H1 (cell line): ENCODE results near the gene SCNN1A.

Experiments used
- CBX8 ChIP-seq: fragments of 300-800, 300-1000 bp; sonication (generic); IDR thresholded peaks from 2 replicates; pipeline ENCODE4 v1.7.1; 2016; ENCODE audit warnings: low read depth, low read length, borderline replicate concordance
- RFX5 ChIP-seq: IDR thresholded peaks from 2 replicates; pipeline ENCODE4 v1.6.1; 2011; ENCODE audit warnings: low read depth, low read length, improper control_type of control experiment, borderline replicate concordance
- TF ChIP-seq, protein P1 (sequence below), 3 experiments: IDR thresholded peaks; 1 replicate in 2 of 3; 2 replicates in 1 of 3; pipeline versions ENCODE4 v1.5.1 to v1.6.1; 2011; ENCODE audit warnings: low read length in 3 of 3, mild to moderate bottlenecking in 3 of 3, inconsistent platforms in 2 of 3, low read depth in 1 of 3, moderate library complexity in 1 of 3; ENCODE audit not compliant: insufficient read depth in 1 of 3; ENCODE audit errors: control extremely low read depth in 1 of 3
- TF ChIP-seq, protein P2 (sequence below): IDR thresholded peaks from 2 replicates; pipeline ENCODE4 v1.6.1; 2012; ENCODE audit warnings: inconsistent platforms
- TF ChIP-seq, protein P3 (sequence below): IDR thresholded peaks from 2 replicates; pipeline ENCODE4 v1.6.1; 2011; ENCODE audit warnings: low read depth, mild to moderate bottlenecking, low read length; ENCODE audit not compliant: insufficient read depth

DNA sequence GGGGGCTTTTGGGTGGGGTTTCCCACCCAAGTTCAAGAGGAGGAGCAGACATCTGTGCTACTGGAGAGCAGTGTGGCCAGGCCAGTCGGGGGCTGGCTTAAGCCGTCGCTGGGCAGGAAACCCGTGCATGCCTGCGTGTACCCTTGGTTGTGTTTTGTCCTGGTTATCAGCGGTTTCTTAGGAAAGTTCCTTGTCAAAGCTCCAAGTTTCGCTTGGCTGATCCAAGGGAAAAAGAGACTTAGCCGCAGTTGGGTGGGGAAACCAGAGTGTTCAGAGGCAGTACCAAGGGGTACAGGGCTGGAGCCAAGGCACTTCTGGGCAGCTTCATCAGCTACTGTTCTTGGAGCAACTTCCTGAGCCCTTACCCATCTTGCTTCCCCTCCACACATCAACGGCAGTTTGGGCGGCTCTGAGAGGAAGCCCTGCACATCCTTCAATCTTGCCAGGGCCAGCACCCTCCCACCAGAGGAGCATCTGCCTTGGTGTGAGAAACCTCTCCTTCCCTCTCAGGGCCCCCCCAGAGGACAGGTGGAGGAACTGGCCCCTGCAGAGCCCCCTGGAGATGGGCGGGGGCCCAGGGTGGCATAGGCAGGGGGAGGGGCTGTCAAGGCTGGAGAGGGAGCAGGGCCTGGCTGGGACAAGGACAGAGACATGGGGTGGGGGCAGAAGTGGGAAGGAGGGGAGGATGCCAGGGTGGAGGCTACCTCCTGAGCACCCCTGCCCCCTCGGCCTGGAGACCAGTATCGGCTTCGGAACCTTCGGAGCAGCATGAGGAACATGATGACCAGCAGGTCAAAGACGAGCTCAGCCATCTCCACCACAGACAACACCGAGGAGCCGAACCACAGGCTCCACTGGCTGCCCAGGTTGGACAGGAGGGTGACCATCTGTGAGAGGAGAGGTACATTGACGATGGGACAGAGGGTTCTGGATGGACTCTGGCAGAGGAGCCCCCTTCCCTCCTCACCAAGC is 27.7 kb downstream of the SCNN1A start:
- TF ChIP-seq CBX8 (no peak), RFX5 (no peak)
- TF ChIP-seq, protein P1, sequence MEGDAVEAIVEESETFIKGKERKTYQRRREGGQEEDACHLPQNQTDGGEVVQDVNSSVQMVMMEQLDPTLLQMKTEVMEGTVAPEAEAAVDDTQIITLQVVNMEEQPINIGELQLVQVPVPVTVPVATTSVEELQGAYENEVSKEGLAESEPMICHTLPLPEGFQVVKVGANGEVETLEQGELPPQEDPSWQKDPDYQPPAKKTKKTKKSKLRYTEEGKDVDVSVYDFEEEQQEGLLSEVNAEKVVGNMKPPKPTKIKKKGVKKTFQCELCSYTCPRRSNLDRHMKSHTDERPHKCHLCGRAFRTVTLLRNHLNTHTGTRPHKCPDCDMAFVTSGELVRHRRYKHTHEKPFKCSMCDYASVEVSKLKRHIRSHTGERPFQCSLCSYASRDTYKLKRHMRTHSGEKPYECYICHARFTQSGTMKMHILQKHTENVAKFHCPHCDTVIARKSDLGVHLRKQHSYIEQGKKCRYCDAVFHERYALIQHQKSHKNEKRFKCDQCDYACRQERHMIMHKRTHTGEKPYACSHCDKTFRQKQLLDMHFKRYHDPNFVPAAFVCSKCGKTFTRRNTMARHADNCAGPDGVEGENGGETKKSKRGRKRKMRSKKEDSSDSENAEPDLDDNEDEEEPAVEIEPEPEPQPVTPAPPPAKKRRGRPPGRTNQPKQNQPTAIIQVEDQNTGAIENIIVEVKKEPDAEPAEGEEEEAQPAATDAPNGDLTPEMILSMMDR (IDR thresholded peaks at IDR 0.05; ENCODE audit: control extremely low read depth in 1 of 3, insufficient read depth in 1 of 3, low read depth in 1 of 3, low read length in 3 of 3) = no peak
- TF ChIP-seq, protein P2, sequence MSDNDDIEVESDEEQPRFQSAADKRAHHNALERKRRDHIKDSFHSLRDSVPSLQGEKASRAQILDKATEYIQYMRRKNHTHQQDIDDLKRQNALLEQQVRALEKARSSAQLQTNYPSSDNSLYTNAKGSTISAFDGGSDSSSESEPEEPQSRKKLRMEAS = no peak
- TF ChIP-seq, protein P3, sequence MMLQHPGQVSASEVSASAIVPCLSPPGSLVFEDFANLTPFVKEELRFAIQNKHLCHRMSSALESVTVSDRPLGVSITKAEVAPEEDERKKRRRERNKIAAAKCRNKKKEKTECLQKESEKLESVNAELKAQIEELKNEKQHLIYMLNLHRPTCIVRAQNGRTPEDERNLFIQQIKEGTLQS = no peak
